ENCODE results near the gene MRPL33.

GRCh38 chr2:27828305-27828704 is 56.8 kb downstream of the MRPL33 start:
- TF ChIP-seq EZH2 (IDR thresholded peaks at IDR 0.05; ENCODE audit: low read depth) (no peak), CTCF (conservative IDR thresholded peaks at IDR 0.05) (no peak)
